H1 (cell line): ENCODE measurements around the gene GOLIM4. TPM values are rescaled to one million over a fixed set of nuclear protein-coding genes. Genes with fewer than 3 reads are reported as not detected.

Experiments
- ASH2L ChIP-seq: fragments of 200-600, 300-600 bp; sonication (generic); IDR thresholded peaks from one replicate; pipeline ENCODE4 v1.7.1; 2017; ENCODE audit warnings: low read length
- EP300 ChIP-seq, 2 experiments: IDR thresholded peaks; 1 replicate in 1 of 2; 2 replicates in 1 of 2; pipeline ENCODE4 v1.6.1; 2011 to 2012; ENCODE audit warnings: low read depth in 2 of 2, low read length in 2 of 2, mild to moderate bottlenecking in 2 of 2, borderline replicate concordance in 1 of 2, inconsistent platforms in 1 of 2, moderate library complexity in 1 of 2
- GTF2F1 ChIP-seq: IDR thresholded peaks from 2 replicates; pipeline ENCODE4 v1.6.1; 2012; ENCODE audit warnings: low read depth, low read length, improper control_type of control experiment, borderline replicate concordance
- KDM5A ChIP-seq: fragments of 200-600 bp; IDR thresholded peaks from 2 replicates; pipeline ENCODE4 v1.7.1; 2012; ENCODE audit warnings: mild to moderate bottlenecking, low read length, inconsistent platforms, mixed read lengths
- NANOG ChIP-seq: IDR thresholded peaks from 2 replicates; pipeline ENCODE4 v1.6.1; 2011; ENCODE audit warnings: low read length, low read depth, mild to moderate bottlenecking, inconsistent platforms; ENCODE audit not compliant: insufficient read depth, poor library complexity, severe bottlenecking
- RAD21 ChIP-seq, 2 experiments: IDR thresholded peaks in 1 of 2; conservative IDR thresholded peaks in 1 of 2; 2 replicates each; pipeline ENCODE4 v1.6.1; 2011; ENCODE audit warnings: low read depth in 2 of 2, low read length in 2 of 2, improper control_type of control experiment in 1 of 2, inconsistent platforms in 1 of 2, mild to moderate bottlenecking in 1 of 2, moderate library complexity in 1 of 2
- RBBP5 ChIP-seq: IDR thresholded peaks from 2 replicates; pipeline ENCODE4 v1.7.1; 2012; ENCODE audit warnings: low read depth, mild to moderate bottlenecking, inconsistent platforms, low read length, moderate library complexity, borderline replicate concordance
- RXRA ChIP-seq: IDR thresholded peaks from 2 replicates; pipeline ENCODE4 v1.6.1; 2011; ENCODE audit warnings: low read depth, mild to moderate bottlenecking, low read length, moderate library complexity; ENCODE audit not compliant: insufficient read depth
- SP1 ChIP-seq: IDR thresholded peaks from 2 replicates; pipeline ENCODE4 v1.6.1; 2011; ENCODE audit warnings: low read depth, low read length
- YY1 ChIP-seq: IDR thresholded peaks from 2 replicates; pipeline ENCODE4 v1.6.1; 2011; ENCODE audit warnings: low read depth, mild to moderate bottlenecking, low read length
- polyA plus RNA-seq, 7 experiments: library from polyadenylated mRNA; depleted of rRNA in 3 of 7; stranded (reverse) in 5 of 7; unstranded in 2 of 7; fragments of >200 nt in 5 of 7; fragments of 200-250 nt in 2 of 7; gene quantifications; 1 replicate in 5 of 7; 2 replicates in 1 of 7; 4 replicates in 1 of 7; pipeline versions ENCODE4 v1.2.1 to v1.2.3, GENCODE V29; 2011 to 2013; ENCODE audit warnings: missing spikeins in 2 of 7, mixed read lengths in 2 of 7
- total RNA-seq: library from RNA; stranded (reverse); fragmentation: NEBNext Ultra II Directional; extraction: Animal tissue kit (Norgen Biotek cat#: 25700); gene quantifications from 2 replicates; pipeline ENCODE4 v1.2.1, GENCODE V29; 2021
- TF ChIP-seq, protein P1 (sequence below): fragments of 300-600 bp; sonication (generic); IDR thresholded peaks from 2 replicates; pipeline ENCODE4 v1.7.1; 2012; ENCODE audit warnings: low read length, moderate library complexity, mild to moderate bottlenecking, inconsistent platforms; ENCODE audit not compliant: insufficient replicate concordance

Gene GOLIM4
- total and polyA plus RNA-seq, 2 of the 8 experiments (the other 6 are each of a cell fraction or from before 2014, with no cell fraction given), result 5.6 to 29.7 TPM

DNA sequence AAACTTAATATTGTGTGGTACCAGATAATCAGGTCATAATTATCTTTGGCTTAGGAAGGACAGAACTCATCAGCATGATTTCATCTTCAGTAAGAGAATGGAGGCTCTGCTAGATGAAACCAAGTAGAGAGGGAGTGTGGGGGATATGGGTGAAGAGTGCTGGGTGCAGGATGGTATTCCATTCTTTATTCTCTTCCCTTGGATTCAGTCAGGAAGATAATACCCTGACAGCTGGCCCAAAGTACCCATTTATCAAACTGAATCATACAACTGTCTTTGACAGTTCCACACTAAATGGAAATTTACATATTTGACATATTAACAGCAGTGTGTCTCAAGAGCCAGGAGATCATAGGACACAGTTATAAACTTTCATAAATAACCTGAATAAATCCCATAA, 44.7 kb downstream of the GOLIM4 start (continued):
- TF ChIP-seq, protein P1, sequence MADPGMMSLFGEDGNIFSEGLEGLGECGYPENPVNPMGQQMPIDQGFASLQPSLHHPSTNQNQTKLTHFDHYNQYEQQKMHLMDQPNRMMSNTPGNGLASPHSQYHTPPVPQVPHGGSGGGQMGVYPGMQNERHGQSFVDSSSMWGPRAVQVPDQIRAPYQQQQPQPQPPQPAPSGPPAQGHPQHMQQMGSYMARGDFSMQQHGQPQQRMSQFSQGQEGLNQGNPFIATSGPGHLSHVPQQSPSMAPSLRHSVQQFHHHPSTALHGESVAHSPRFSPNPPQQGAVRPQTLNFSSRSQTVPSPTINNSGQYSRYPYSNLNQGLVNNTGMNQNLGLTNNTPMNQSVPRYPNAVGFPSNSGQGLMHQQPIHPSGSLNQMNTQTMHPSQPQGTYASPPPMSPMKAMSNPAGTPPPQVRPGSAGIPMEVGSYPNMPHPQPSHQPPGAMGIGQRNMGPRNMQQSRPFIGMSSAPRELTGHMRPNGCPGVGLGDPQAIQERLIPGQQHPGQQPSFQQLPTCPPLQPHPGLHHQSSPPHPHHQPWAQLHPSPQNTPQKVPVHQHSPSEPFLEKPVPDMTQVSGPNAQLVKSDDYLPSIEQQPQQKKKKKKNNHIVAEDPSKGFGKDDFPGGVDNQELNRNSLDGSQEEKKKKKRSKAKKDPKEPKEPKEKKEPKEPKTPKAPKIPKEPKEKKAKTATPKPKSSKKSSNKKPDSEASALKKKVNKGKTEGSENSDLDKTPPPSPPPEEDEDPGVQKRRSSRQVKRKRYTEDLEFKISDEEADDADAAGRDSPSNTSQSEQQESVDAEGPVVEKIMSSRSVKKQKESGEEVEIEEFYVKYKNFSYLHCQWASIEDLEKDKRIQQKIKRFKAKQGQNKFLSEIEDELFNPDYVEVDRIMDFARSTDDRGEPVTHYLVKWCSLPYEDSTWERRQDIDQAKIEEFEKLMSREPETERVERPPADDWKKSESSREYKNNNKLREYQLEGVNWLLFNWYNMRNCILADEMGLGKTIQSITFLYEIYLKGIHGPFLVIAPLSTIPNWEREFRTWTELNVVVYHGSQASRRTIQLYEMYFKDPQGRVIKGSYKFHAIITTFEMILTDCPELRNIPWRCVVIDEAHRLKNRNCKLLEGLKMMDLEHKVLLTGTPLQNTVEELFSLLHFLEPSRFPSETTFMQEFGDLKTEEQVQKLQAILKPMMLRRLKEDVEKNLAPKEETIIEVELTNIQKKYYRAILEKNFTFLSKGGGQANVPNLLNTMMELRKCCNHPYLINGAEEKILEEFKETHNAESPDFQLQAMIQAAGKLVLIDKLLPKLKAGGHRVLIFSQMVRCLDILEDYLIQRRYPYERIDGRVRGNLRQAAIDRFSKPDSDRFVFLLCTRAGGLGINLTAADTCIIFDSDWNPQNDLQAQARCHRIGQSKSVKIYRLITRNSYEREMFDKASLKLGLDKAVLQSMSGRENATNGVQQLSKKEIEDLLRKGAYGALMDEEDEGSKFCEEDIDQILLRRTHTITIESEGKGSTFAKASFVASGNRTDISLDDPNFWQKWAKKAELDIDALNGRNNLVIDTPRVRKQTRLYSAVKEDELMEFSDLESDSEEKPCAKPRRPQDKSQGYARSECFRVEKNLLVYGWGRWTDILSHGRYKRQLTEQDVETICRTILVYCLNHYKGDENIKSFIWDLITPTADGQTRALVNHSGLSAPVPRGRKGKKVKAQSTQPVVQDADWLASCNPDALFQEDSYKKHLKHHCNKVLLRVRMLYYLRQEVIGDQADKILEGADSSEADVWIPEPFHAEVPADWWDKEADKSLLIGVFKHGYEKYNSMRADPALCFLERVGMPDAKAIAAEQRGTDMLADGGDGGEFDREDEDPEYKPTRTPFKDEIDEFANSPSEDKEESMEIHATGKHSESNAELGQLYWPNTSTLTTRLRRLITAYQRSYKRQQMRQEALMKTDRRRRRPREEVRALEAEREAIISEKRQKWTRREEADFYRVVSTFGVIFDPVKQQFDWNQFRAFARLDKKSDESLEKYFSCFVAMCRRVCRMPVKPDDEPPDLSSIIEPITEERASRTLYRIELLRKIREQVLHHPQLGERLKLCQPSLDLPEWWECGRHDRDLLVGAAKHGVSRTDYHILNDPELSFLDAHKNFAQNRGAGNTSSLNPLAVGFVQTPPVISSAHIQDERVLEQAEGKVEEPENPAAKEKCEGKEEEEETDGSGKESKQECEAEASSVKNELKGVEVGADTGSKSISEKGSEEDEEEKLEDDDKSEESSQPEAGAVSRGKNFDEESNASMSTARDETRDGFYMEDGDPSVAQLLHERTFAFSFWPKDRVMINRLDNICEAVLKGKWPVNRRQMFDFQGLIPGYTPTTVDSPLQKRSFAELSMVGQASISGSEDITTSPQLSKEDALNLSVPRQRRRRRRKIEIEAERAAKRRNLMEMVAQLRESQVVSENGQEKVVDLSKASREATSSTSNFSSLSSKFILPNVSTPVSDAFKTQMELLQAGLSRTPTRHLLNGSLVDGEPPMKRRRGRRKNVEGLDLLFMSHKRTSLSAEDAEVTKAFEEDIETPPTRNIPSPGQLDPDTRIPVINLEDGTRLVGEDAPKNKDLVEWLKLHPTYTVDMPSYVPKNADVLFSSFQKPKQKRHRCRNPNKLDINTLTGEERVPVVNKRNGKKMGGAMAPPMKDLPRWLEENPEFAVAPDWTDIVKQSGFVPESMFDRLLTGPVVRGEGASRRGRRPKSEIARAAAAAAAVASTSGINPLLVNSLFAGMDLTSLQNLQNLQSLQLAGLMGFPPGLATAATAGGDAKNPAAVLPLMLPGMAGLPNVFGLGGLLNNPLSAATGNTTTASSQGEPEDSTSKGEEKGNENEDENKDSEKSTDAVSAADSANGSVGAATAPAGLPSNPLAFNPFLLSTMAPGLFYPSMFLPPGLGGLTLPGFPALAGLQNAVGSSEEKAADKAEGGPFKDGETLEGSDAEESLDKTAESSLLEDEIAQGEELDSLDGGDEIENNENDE, result no peak
- TF ChIP-seq ASH2L (no peak), RBBP5 (no peak), SP1 (no peak), YY1 (no peak), RXRA (no peak), GTF2F1 (no peak), KDM5A (no peak), EP300 (IDR thresholded peaks at IDR 0.05; ENCODE audit: borderline replicate concordance in 1 of 2, low read depth in 2 of 2, low read length in 2 of 2) (no peak), RAD21 (IDR thresholded peaks at IDR 0.05 in 1 of 2, conservative IDR thresholded peaks at IDR 0.05 in 1 of 2; ENCODE audit: low read depth in 2 of 2, low read length in 2 of 2) (no peak), NANOG (no peak)
